Endothelial cell of umbilical vein (primary cell): ENCODE results near the gene SEC63. TPM values are rescaled to one million over a fixed set of nuclear protein-coding genes. Genes with fewer than 3 reads are reported as not detected.

Source experiments
- BruUV-seq: library from RNA; stranded (reverse); fragments of 400-500 nt; replicated peaks from 2 replicates; lab custom pipeline; 2021; lab: Mats Ljungman, UMichigan
- CTCF ChIA-PET: fragments of 300-600, 350-600 bp; sonication (Branson Sonifier 250); formaldehyde crosslinking; loops from one replicate; lab custom pipeline; 2021; ENCODE audit warnings: antibody characterized with exemption, inconsistent platforms; lab: Charles Lee
- POLR2A ChIA-PET: fragments of 300-600, 350-600 bp; sonication (Branson Sonifier 250); formaldehyde crosslinking; loops from one replicate; lab custom pipeline; 2021; ENCODE audit warnings: antibody characterized with exemption, inconsistent platforms; lab: Charles Lee
- DNase-seq: peaks from one replicate; pipeline ENCODE4 v3.0.0-alpha.2; 2011; ENCODE audit warnings: low read depth, low spot score
- FAIRE-seq: peaks from 2 replicates; lab custom pipeline; 2011; peaks lifted over from hg19 to GRCh38; lab: Jason Lieb, UNC
- H2AFZ ChIP-seq: 2 replicates; pipeline ENCODE4 v1.6.0; 2012; ENCODE audit warnings: low read depth, low read length, control low read depth, inconsistent platforms
- H3K27ac ChIP-seq: 2 replicates; pipeline ENCODE4 v1.5.1; 2011; ENCODE audit warnings: low read depth, mild to moderate bottlenecking, control low read depth, low read length, moderate library complexity; ENCODE audit not compliant: insufficient read depth
- H3K27me3 ChIP-seq, 2 experiments: 2 replicates each; pipeline versions ENCODE4 v1.6.0 to v1.6.1; 2011; ENCODE audit warnings: low read length in 2 of 2, mixed read lengths in 1 of 2; ENCODE audit not compliant: control insufficient read depth in 2 of 2, insufficient read depth in 2 of 2
- H3K36me3 ChIP-seq, 2 experiments: 2 replicates in 1 of 2; 3 replicates in 1 of 2; pipeline ENCODE4 v1.5.1; 2011; ENCODE audit warnings: low read length in 2 of 2, mild to moderate bottlenecking in 1 of 2, moderate library complexity in 1 of 2; ENCODE audit not compliant: control insufficient read depth in 2 of 2, insufficient read depth in 2 of 2; ENCODE audit errors: extremely low read depth in 1 of 2
- H3K4me1 ChIP-seq: 3 replicates; pipeline ENCODE4 v1.5.1; 2011; ENCODE audit warnings: mild to moderate bottlenecking, low read length; ENCODE audit not compliant: control insufficient read depth, insufficient read depth; ENCODE audit errors: extremely low read depth
- H3K4me2 ChIP-seq: 2 replicates; pipeline ENCODE4 v1.6.1; 2011; ENCODE audit warnings: low read length, control low read depth, mixed read lengths; ENCODE audit not compliant: insufficient read depth
- H3K4me3 ChIP-seq, 3 experiments: fragments of 200-600 bp in 1 of 3; sonication (generic), shearing (Covaris generic) in 1 of 3; replicated peaks in 1 of 3; 2 replicates each; pipeline ENCODE4 v1.5.1; 2011 to 2016; ENCODE audit warnings: control low read depth in 3 of 3, low read length in 3 of 3, mild to moderate bottlenecking in 2 of 3, inconsistent platforms in 1 of 3, low read depth in 1 of 3, moderate library complexity in 1 of 3; ENCODE audit not compliant: insufficient read depth in 1 of 3
- H3K79me2 ChIP-seq: 2 replicates; pipeline ENCODE4 v1.6.0; 2012; ENCODE audit warnings: low read length, inconsistent platforms; ENCODE audit not compliant: control insufficient read depth, insufficient read depth
- H3K9ac ChIP-seq: replicated peaks from 2 replicates; pipeline ENCODE3; 2011; ENCODE audit warnings: low read length, control low read depth; ENCODE audit not compliant: insufficient read depth; ENCODE audit errors: extremely low read depth
- H3K9me1 ChIP-seq: replicated peaks from 3 replicates; pipeline ENCODE4 v1.6.0; 2011; ENCODE audit warnings: mild to moderate bottlenecking, low read length; ENCODE audit not compliant: control insufficient read depth, insufficient read depth; ENCODE audit errors: extremely low read depth
- H3K9me3 ChIP-seq: replicated peaks from 2 replicates; pipeline ENCODE4 v1.5.1; 2012; ENCODE audit warnings: low read length, inconsistent platforms; ENCODE audit not compliant: control insufficient read depth, insufficient read depth
- H4K20me1 ChIP-seq: replicated peaks from 2 replicates; pipeline ENCODE3; 2011; ENCODE audit warnings: mild to moderate bottlenecking, low read length; ENCODE audit not compliant: control insufficient read depth, insufficient read depth; ENCODE audit errors: extremely low read depth
- EZH2 ChIP-seq: IDR thresholded peaks from 2 replicates; pipeline ENCODE4 v1.6.1; 2012; ENCODE audit warnings: borderline replicate concordance, low read depth, mild to moderate bottlenecking, moderate library complexity, low read length, inconsistent platforms; ENCODE audit not compliant: severe bottlenecking
- FOS ChIP-seq: IDR thresholded peaks from 2 replicates; pipeline ENCODE4 v1.6.1; 2011; ENCODE audit warnings: mild to moderate bottlenecking, low read length, moderate library complexity, borderline replicate concordance; ENCODE audit not compliant: insufficient read depth
- GATA2 ChIP-seq: IDR thresholded peaks from 2 replicates; pipeline ENCODE4 v1.7.0; 2011; ENCODE audit warnings: low read depth, mild to moderate bottlenecking, moderate library complexity, mixed read lengths, low read length; ENCODE audit not compliant: insufficient read length, insufficient read depth
- JUN ChIP-seq: IDR thresholded peaks from 2 replicates; pipeline ENCODE4 v1.6.1; 2011; ENCODE audit warnings: borderline replicate concordance, low read depth; ENCODE audit not compliant: insufficient read length, insufficient read depth
- MYC ChIP-seq: IDR thresholded peaks from one replicate; pipeline ENCODE4 v1.6.1; 2011; ENCODE audit warnings: mild to moderate bottlenecking, low read depth, low read length
- POLR2A ChIP-seq: IDR thresholded peaks from 2 replicates; pipeline ENCODE4 v1.6.1; 2012; ENCODE audit warnings: low read depth, mild to moderate bottlenecking, control low read depth, low read length
- POLR2AphosphoS5 ChIP-seq: IDR thresholded peaks from 2 replicates; pipeline ENCODE4 v1.6.1; 2012; ENCODE audit warnings: low read depth, mild to moderate bottlenecking, control low read depth, low read length, moderate library complexity; ENCODE audit not compliant: insufficient read depth
- dilution Hi-C: fragments of 300-500 bp; cut with MboI; formaldehyde crosslinking; loops from one replicate; pipeline ENCODE4 v1.15.0; 2019; ENCODE audit warnings: low sequenced_read_pairs; ENCODE audit not compliant: extremely low pct_ligation_motif_present
- intact Hi-C: fragments of 100-400 bp; cut with micrococcal nuclease; formaldehyde crosslinking; loops from one replicate; pipeline ENCODE4 v1.10.0; 2022
- polyA plus RNA-seq, 4 experiments: library from polyadenylated mRNA; depleted of rRNA in 3 of 4; stranded (reverse) in 3 of 4; unstranded in 1 of 4; fragments of >200 nt; gene quantifications; 2 replicates each; pipeline versions ENCODE4 v1.2.1 to v1.2.3, GENCODE V29; 2011 to 2012; ENCODE audit warnings: missing spikeins in 1 of 4
- total RNA-seq: library from RNA; stranded (reverse); gene quantifications from 2 replicates; pipeline ENCODE4 v1.2.3, GENCODE V29; 2021
- TF ChIP-seq, protein P1 (sequence below): IDR thresholded peaks from 2 replicates; pipeline ENCODE4 v1.6.1; 2011; ENCODE audit not compliant: insufficient read depth, insufficient read length
- TF ChIP-seq, protein P2 (sequence below), 2 donors: IDR thresholded peaks; 1 replicate in 1 of 2; 2 replicates in 1 of 2; pipeline ENCODE4 v1.5.1; 2011; ENCODE audit warnings: low read length in 2 of 2, mild to moderate bottlenecking in 2 of 2, moderate library complexity in 2 of 2, control low read depth in 1 of 2, inconsistent platforms in 1 of 2, low read depth in 1 of 2; ENCODE audit not compliant: insufficient read depth in 1 of 2; ENCODE audit errors: extremely low read depth in 1 of 2

Gene SEC63
- total and polyA plus RNA-seq, 2 donors (not counting 3 experiments of a cell fraction or from before 2014, with no cell fraction given): 14.8 to 132 TPM

DNA sequence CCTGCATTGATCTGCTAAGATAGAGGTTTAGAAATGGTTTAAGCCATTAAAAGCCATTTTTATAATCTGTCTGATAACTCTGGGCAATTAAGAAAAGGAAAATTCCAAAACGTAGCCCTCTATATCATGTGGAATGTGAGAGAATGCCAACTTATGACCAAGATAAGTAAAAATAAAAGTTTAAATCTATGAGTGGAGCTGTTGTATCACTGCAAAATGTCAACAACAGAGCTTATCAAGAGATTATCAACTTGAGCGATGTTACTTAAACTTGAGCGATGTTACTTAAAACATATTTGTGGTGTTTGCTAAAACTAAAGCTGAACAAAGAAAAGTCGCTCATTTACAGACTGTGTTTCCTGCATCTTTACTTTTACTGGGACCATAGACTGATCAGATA lies 87.0 kb downstream of the SEC63 start:
- Histone ChIP-seq H2AFZ (no peak overlapping the region), H3K36me3 (peaks cover 2 to 8% of the 10 kb centered on the region in 2 experiments), H3K27ac (no peak overlapping the region), H3K4me3 (no peak overlapping the region), H3K9me1 (peaks cover 2% of the 10 kb centered on the region), H3K4me2 (no peak overlapping the region), H3K9me3 (no peaks in the 10 kb centered on the region), H3K4me1 (no peaks in the 10 kb centered on the region), H3K27me3 (no peaks in the 10 kb centered on the region), H3K9ac (no peak overlapping the region), H3K79me2 (no peaks in the 10 kb centered on the region), H4K20me1 (no peaks in the 10 kb centered on the region)
- DNase-seq (no peak), FAIRE-seq (no peak)
- POLR2A ChIA-PET: no interaction called here
- CTCF ChIA-PET: interaction anchor here (1.3 kb wide), 1 partner anchor 23 kb away, joined by 6 read pairs; no protein-coding TSS in a partner anchor
- dilution Hi-C loops (no loop called here), intact Hi-C loops (no loop called here)
- TF ChIP-seq MYC (no peak), POLR2A (no peak), EZH2 (no peak), GATA2 (no peak), JUN (no peak), FOS (no peak), POLR2AphosphoS5 (no peak)
- TF ChIP-seq, protein P1, sequence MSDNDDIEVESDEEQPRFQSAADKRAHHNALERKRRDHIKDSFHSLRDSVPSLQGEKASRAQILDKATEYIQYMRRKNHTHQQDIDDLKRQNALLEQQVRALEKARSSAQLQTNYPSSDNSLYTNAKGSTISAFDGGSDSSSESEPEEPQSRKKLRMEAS: no peak
- TF ChIP-seq, protein P2, sequence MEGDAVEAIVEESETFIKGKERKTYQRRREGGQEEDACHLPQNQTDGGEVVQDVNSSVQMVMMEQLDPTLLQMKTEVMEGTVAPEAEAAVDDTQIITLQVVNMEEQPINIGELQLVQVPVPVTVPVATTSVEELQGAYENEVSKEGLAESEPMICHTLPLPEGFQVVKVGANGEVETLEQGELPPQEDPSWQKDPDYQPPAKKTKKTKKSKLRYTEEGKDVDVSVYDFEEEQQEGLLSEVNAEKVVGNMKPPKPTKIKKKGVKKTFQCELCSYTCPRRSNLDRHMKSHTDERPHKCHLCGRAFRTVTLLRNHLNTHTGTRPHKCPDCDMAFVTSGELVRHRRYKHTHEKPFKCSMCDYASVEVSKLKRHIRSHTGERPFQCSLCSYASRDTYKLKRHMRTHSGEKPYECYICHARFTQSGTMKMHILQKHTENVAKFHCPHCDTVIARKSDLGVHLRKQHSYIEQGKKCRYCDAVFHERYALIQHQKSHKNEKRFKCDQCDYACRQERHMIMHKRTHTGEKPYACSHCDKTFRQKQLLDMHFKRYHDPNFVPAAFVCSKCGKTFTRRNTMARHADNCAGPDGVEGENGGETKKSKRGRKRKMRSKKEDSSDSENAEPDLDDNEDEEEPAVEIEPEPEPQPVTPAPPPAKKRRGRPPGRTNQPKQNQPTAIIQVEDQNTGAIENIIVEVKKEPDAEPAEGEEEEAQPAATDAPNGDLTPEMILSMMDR (IDR thresholded peaks at IDR 0.05; ENCODE audit: extremely low read depth in 1 of 2, insufficient read depth in 1 of 2, low read depth in 1 of 2, low read length in 2 of 2): no peak
- BruUV-seq: TSS peak; percentile 84
